HG03066 (cell line): ENCODE results near the gene SGIP1.
"Not testable (repeated sequence)": the region's sequence is repeated elsewhere in the genome, so short reads cannot be mapped to it uniquely, and the experiment has no call there.

Source experiments
- ATAC-seq: cut with Tn5 transposase; IDR thresholded peaks from one replicate; pipeline ENCODE4 v1.9.1; 2021; ENCODE audit warnings: low read depth; ENCODE audit not compliant: unreplicated experiment

SGIP1 gene

GRCh38 chr1:66723985-66724384, 190.0 kb downstream of the SGIP1 start:
- no peak for ATAC-seq

DNA sequence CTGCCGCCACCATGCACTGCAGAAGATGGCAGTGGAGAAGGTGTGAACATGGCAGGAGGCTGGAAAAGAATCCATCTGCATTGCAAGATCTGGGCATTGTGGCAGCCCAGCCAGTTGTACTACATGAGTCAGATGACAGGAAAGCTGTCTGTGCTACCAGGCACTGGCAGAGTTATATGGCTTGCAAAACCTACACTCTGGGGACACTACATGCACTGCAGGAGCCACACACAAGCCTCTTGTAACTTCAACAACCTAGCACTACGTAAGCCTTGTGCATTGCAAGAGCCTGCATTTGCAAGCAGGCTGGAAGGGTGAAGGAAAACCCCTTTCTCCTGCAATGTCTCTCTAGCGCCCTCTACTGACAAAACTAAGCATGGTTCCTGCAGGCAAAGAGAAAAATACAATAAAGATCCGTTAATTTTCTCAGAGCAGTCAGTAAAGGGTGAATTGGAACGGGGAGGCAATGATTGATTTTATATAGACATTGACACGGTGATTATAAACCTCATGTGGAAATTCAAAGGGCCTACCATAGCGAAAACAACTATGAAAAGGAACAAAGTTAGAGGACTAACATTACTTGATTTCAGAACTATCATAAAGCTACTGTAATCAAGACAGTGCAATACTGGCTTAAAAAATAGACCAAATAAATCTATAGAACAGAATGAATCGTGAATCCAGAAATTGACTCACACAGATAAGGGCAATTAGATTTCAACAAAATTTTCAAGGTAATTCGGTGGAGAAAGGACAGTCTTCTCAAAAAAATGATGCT, 192.1 kb downstream of the SGIP1 start:
- ATAC-seq: peak; percentile 73

DNA sequence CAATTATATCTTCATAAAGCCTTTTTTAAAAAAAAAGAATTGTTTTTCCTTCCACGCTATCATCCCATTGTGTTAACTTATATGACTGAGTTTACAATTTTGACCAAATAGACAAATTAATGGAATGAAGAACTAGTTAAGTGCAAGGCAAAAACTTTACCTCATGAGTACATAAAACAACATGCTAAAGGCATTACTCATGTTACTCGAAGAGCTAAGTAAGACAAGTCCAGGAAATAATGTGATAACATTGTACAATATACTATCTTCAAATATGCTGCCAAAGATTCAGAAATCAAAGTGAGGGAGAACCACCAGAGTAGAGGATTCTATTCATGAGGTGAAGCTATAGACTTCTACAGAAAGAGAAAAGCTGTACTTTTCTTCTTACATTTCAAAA, 194.1 kb downstream of the SGIP1 start:
- ATAC-seq: no peak

- not testable (repeated sequence) for ATAC-seq
Observed at GRCh38 chr1:66728716-66729115, 194.8 kb downstream of the SGIP1 start.

GRCh38 chr1:66729119-66729518, 195.2 kb downstream of the SGIP1 start:
- ATAC-seq: no peak

DNA sequence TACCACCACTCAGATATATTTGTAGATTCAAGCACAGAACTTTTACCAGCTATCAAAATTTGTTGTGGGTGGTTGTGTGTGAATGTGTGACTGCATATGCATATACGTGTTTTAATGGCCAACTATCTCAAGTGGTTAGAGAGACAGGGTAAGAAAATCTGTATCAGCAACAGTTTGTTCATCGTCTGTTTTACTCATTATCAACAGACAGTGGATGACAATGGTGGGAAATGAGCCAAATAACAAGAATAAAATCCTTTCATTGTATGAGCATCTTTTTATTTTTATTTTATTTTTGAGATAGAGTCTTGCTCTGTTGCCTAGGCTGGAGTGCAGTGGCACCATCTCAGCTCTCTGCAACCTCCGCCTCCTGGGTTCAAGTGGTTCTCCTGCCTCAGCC, 195.6 kb downstream of the SGIP1 start:
- no peak for ATAC-seq

DNA sequence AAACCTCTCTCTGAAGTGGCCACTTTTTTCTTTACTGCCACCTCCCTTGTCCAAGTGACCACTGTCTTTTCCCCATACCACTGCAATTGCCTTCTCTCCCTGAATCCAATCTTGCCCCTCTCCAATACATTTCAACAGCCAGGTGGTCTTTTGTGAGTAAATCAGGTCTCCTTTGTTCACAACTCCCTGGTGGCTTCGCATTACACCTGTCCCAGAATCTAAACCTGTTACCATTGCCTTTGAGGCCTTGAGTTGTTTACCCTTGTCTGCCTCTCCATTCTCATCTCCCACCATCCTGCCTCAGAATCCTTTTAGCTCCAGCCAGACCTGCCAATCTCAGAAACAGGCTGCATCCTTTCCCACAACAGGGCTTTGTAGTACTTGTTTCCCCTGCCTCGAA, 196.5 kb downstream of the SGIP1 start:
- ATAC-seq: no peak

DNA sequence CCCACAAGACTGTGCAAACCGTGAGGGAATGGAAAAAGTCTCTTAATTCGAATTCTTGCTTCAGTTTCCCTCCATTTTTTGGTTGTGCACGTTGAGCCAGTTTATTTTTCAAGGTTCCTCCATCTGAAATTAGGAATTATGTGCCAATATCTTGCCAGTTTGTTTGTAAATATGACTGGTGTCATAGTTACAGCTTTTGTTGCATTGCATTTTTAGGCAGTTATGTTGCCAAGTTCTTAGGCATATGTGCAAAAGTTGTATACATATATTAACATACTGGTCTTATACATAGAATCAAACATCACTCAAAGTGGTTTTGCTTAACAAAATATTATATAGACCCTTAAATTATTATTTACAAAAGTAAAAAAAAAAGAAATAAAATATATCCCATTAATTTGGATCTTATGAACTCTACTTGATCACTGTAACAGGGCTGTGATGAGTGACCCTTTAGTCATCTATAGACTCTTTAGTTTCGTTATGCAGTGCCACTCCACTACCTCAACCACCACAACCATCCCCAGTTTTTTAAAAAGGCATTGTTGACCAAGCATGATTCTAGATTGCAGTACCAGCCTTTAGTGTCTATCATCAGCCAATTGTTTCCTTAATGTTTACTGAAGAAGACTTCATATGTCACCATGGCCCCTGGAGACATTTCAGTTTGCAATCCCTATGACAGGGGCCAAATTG, 197.4 kb downstream of the SGIP1 start:
- ATAC-seq: no peak

DNA sequence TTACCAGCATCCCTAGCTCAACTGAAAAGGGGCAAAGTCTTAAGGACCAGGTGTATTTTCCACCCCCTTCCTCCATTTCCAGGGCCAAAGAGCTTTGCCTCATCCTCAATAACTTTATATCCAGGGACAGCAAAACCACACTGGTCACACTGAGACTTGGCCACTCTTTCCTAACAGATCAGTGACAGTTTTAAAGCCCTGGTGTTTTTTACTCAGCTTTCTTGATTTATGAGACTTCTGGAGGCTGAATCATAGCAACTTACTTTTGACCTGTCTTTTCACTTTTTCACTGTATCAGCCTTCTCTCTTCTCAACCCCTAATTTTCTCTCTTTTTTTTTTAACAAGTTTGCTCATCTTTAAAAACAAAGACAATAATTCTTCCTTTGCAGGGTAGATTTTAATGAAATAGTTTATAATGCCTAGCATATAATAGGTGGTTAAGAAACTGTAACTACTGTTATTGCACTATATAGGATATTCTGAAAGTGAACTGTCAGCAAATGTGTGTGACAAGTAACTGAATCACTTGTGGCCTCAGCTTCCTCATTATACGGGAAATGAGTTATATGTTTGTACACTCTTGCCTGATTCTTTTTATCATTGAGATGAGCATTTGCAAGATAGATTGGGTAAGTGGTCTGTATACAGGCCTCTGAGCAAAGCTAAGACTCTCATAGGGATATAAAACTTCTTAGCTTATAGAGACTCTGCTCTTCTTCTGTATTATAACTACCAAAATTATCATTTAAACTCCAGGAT, 198.6 kb downstream of the SGIP1 start:
- ATAC-seq: peak; percentile 65

DNA sequence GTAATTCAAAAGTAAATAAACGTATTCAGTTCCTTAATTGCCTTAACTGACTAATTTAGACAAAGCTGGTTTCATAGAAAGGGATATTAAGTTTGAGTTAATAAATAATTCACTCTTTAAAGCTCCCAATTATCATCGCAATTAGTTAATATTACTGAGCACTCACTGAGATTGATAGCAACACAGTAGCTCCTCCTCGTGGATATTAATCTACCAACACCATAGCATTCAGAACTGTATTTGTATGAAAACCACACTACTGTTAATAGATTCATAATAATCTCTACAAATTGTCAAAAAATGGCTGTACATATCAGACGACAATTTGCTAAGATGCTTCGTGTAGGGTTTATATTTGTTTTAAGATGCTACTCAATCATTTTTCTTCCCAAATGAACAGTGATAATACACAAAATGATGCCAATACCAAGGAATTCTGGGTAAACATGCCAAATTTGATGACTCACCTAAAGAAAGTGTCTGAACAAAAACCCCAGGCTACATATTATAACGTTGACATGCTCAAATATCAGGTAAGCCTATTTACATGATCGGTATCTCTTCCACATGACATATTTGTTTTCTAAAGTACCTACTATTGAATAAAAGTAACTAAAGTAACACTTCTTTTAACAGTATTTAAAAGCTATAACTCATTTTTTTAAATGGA, 199.5 kb downstream of the SGIP1 start:
- ATAC-seq: no peak

DNA sequence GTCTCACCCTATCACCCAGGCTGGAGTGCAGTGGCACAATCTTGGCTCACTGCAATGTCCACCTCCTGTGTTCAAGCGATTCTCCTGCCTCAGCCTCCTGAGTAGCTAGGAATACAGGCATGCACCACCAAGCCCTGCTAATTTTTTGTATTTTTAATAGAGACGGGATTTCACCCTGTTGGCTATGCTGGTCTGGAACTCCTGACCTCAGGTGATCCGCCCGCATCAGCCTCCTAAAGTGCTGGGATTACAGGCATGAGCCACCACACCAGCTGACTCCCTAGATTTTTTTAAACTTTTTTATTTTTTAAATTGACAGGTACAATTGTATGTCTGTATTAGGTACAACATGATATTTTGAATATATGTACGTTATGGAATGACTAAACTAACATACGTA, 200.6 kb downstream of the SGIP1 start:
- not testable (repeated sequence) for ATAC-seq

- no peak for ATAC-seq
Observed at GRCh38 chr1:66737836-66738235, 203.9 kb downstream of the SGIP1 start.

DNA sequence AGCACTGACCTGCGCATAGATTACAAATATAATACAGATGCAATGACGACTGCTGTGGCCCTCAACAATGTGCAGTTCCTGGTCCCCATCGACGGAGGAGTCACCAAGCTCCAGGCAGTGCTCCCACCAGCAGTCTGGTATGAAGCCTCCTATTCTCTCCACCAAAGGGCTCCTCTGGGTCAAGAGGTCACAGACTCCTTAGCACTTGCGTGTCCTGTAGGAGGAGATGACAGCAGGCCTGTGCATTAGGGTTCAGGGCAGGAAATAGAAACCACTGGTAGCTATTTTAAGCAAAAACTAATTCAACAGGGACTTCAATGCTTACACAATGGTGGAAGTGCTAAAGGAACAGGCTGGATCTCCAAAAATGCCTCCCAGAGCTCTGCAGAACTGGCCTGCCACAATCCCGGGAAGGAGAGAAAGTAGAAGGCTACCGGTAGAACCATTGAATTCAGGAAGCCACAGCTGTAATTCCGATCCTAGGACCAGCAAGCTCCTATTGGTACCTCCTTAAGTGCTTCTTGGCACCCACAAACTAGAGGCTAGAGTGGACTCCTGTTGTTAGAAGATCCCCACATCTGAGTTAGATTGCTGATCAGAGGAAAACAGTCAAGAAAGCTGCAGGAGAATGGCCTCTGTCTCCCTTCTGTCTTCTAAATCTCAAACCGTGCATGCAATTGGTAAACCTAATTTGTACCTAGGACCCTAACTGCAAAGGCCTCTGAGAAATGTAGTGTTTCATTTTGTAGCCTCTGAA, 205.6 kb downstream of the SGIP1 start:
- ATAC-seq: peak; percentile 68

GRCh38 chr1:66745451-66745850, 211.5 kb downstream of the SGIP1 start:
- ATAC-seq: no peak

DNA sequence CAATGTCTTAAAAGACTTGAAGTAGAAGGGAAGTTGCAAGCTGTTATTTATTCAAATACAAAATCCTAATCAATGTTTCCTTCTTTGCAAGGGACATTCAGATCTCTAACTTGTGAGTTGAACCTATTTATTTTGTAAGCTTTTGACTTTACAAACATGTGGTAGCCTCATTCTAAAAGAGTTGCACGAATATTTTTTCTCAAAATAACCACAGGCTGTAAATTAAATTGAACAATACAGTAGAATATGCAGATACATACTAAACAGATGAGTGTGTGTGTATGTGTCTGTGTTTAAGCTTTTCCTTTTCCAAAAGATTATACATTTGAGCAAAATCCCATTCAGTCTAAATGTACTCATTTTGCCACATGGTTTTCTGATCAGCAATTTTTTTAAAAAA, 213.5 kb downstream of the SGIP1 start:
- ATAC-seq: no peak

GRCh38 chr1:66750577-66750976, 216.6 kb downstream of the SGIP1 start:
- ATAC-seq: no peak

DNA sequence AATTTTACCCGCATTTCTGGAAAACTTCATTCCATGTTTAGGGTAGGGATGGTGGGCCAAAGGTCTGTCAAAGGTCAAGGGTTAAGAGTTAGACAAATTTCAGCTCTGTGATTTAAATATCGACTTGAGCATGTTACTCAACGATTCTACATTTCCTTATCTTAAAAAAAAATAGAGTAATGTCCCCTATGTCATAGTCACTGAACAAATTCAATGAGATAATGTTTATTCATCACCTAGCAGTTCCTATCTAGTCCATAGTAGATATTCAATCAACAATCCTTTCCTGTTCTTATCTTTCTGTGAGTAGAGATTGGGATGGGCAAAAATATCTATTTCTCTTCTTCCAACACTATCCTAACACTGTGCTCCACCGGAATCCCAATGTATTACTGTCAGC, 217.2 kb downstream of the SGIP1 start:
- no peak for ATAC-seq

DNA sequence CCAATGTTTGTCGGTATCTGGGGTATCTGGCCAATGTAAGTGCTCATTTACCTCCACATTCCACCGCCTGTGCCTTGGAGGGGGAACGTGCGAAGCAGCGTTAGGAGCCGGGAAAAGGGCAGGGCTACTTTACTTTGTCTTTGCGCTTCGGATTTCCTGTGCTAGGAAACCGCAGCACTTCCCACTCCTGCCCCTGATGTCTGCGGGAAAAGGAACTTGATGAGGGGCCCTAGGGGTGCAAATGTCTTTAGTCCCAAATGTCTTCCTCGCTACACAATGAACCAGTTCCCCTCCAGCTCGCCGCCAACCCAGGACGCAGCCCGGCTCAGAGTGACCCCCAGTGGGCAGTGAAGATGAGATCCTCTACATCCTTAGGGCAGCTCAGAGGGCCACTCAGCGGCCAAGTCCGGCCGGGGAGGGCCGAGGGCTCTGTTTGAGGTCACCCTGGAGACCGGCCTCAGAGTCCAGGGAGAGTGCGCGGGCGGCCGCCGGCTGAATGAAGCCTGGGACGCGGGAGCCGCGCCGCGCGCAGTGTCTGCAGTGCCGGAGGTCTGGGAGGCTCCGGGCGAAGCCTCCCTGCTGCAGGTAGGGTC, 218.1 kb downstream of the SGIP1 start, which contains the start of gene DYNLT5:
Gene DYNLT5 (plus strand): TSS at position 460 of the 593 bp plus-strand sequence. CDS start 2,200 bp downstream, outside the sequence.
- ATAC-seq: no peak

GRCh38 chr1:66752671-66753371, 218.9 kb downstream of the SGIP1 start:
- no peak for ATAC-seq
